ENCODE data around the gene MAST1.

- no peak for TF ChIP-seq POLR2A (IDR thresholded peaks at IDR 0.05)
- TF ChIP-seq CTCF (IDR thresholded peaks at IDR 0.05 in 8 of 11, conservative IDR thresholded peaks at IDR 0.05 in 3 of 11), result no peak
Measured at GRCh38 chr19:12864721-12865715, 26.7 kb downstream of the MAST1 start.

Data from spleen (tissue), 7 donors.